ENCODE results near the gene CBX3. TPM values are rescaled to one million over a fixed set of nuclear protein-coding genes. Genes with fewer than 3 reads are reported as not detected.
"Not testable (repeated sequence)": the region's sequence is repeated elsewhere in the genome, so short reads cannot be mapped to it uniquely, and the experiment has no call there.

CBX3 gene
- total and polyA plus RNA-seq, 10 of the 15 experiments (the other 5 are each of a cell fraction or from before 2014, with no cell fraction given), result 153 to 307 (median 225) TPM

- H3K9ac ChIP-seq (ENCODE audit: control insufficient read depth, insufficient read depth, low read length); POLR2A ChIA-PET; BruUV-seq (replicated peaks); RAD21 ChIA-PET (ENCODE audit: unreplicated experiment); ATAC-seq; H3K4me2 ChIP-seq (ENCODE audit: control insufficient read depth, insufficient read depth); H3K36me3 ChIP-seq (ENCODE audit: control insufficient read depth in 2 of 2, insufficient read depth in 2 of 2, low read length in 1 of 2); FAIRE-seq; CTCF ChIA-PET; H3K27ac ChIP-seq (ENCODE audit: control insufficient read depth, insufficient read depth); H2AFZ ChIP-seq (ENCODE audit: control insufficient read depth, low read depth, low read length); H3K27me3 ChIP-seq (replicated peaks in 1 of 2; ENCODE audit: control insufficient read depth in 2 of 2, insufficient read depth in 2 of 2, low read length in 1 of 2); intact Hi-C loops (cut with micrococcal nuclease; ENCODE audit: unreplicated experiment); in situ Hi-C loops (cut with MboI); H3K9me3 ChIP-seq (replicated peaks; ENCODE audit: control insufficient read depth, insufficient read depth, low read length); DNase-seq (ENCODE audit: low read depth, low spot score); H4K20me1 ChIP-seq (ENCODE audit: control insufficient read depth, insufficient read depth); H3K4me3 ChIP-seq: not testable (repeated sequence)
- SMC1A ChIA-PET (ENCODE audit: uncharacterized antibody, unreplicated experiment), result interaction anchor here (0.6 kb wide), 1 partner anchor 8 kb away, joined by 3 read pairs; no protein-coding TSS in a partner anchor
- Histone ChIP-seq H3K4me1 (ENCODE audit: control insufficient read depth, insufficient read depth, low read length) (peaks cover 27% of the 10 kb centered on the region), H3K79me2 (ENCODE audit: control insufficient read depth, insufficient read depth, low read length) (peaks cover 58% of the 10 kb centered on the region)
- TF ChIP-seq ZNF217 (IDR thresholded peaks at IDR 0.05), result peak; percentile 54; the same call in 1 of the 2 replicates
- WGBS (ENCODE audit: insufficient coverage, insufficient replicate concordance, low lambda C conversion rate, missing lambda C conversion rate), result 0% methylated on average over 1 of the region's 1 CpG
Measured at GRCh38 chr7:26163804-26164203, 37.7 kb upstream of the CBX3 start.

DNA sequence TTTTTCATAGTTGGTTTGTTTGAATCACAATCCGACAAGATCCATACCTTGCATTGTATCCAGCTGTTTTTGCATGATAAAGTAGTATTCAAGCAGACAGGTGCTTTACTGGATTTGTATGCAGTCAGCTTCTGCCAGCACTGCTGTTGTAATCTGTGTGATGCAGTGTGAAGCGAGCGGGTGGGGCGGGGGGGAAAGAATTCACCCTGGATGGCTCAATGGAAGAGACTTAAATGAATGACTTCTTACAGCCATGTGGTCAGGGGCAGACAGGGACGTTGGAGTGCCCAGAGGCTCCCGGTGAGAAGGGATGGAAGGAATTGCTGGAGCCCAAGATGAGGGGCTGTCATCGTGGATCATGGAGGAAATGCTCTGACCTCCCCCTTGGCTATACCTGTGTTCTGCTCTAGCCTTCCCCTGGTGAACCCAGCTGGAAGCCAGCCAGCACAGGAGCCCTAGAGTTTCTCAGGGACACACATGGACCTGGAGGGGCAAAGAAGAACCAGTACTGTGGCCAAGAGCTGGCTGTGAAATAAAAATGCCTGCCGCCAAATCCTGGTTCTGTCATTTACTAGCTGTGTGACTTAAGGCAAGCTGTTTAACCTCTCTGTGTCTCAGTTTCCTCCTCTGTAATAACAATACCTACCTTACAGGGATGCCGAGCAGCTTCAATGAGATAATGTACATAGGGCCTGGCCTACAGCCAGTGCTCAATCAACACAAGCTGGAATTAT is 35.4 kb upstream of the CBX3 start:
- peak overlapping the region; percentile 43 for H3K27ac ChIP-seq (ENCODE audit: control insufficient read depth, insufficient read depth)
- in situ Hi-C loops (cut with MboI) (no loop called here), intact Hi-C loops (cut with micrococcal nuclease; ENCODE audit: unreplicated experiment) (no loop called here)
- 89% methylated on average over 9 of the region's 9 CpGs for WGBS (ENCODE audit: insufficient coverage, insufficient replicate concordance, low lambda C conversion rate, missing lambda C conversion rate)
- H3K4me2 ChIP-seq (ENCODE audit: control insufficient read depth, insufficient read depth), result peak overlapping the region; percentile 65
- ChIA-PET RAD21 (ENCODE audit: unreplicated experiment) (interaction anchor here (1.2 to 3.4 kb wide), 9 partner anchors 10 to 198 kb away, joined by 3 to 74 read pairs (median 8); partner anchors contain the start of genes CBX3 and NFE2L3), CTCF (interaction anchor here (0.8 to 3.2 kb wide), 9 partner anchors 10 to 273 kb away, joined by 3 to 52 read pairs (median 9); partner anchors contain the start of gene NFE2L3), POLR2A (interaction anchor here (0.6 to 3.2 kb wide), 13 partner anchors 10 to 206 kb away, joined by 3 to 111 read pairs (median 8); partner anchors contain the start of genes CBX3 and NFE2L3), SMC1A (ENCODE audit: uncharacterized antibody, unreplicated experiment) (interaction anchor here (0.8 to 5.4 kb wide), 16 partner anchors 10 to 272 kb away, joined by 3 to 91 read pairs (median 4); partner anchors contain the start of gene NFE2L3)
- peaks cover 43% of the 10 kb centered on the region for H3K79me2 ChIP-seq (ENCODE audit: control insufficient read depth, insufficient read depth, low read length)
- no peak for ATAC-seq
- H3K27me3 ChIP-seq (replicated peaks in 1 of 2; ENCODE audit: control insufficient read depth in 2 of 2, insufficient read depth in 2 of 2, low read length in 1 of 2), result no peaks in the 10 kb centered on the region
- no TSS peak for BruUV-seq (replicated peaks)
- H3K36me3 ChIP-seq (ENCODE audit: control insufficient read depth in 2 of 2, insufficient read depth in 2 of 2, low read length in 1 of 2), result peaks cover 2 to 3% of the 10 kb centered on the region in 2 experiments; a peak in 3 of 4 replicates
- H3K9me3 ChIP-seq (replicated peaks; ENCODE audit: control insufficient read depth, insufficient read depth, low read length), result no peaks in the 10 kb centered on the region
- no peak overlapping the region; the same call in 1 of the 2 replicates for H3K9ac ChIP-seq (ENCODE audit: control insufficient read depth, insufficient read depth, low read length)
- FAIRE-seq, result no peak
- H3K4me3 ChIP-seq, result no peak overlapping the region
- DNase-seq (ENCODE audit: low read depth, low spot score), result no peak
- H4K20me1 ChIP-seq (ENCODE audit: control insufficient read depth, insufficient read depth), result no peaks in the 10 kb centered on the region
- no peak overlapping the region; the same call in 1 of the 2 replicates for H2AFZ ChIP-seq (ENCODE audit: control insufficient read depth, low read depth, low read length)
- H3K4me1 ChIP-seq (ENCODE audit: control insufficient read depth, insufficient read depth, low read length), result peaks cover 17% of the 10 kb centered on the region
- TF ChIP-seq, protein P1, sequence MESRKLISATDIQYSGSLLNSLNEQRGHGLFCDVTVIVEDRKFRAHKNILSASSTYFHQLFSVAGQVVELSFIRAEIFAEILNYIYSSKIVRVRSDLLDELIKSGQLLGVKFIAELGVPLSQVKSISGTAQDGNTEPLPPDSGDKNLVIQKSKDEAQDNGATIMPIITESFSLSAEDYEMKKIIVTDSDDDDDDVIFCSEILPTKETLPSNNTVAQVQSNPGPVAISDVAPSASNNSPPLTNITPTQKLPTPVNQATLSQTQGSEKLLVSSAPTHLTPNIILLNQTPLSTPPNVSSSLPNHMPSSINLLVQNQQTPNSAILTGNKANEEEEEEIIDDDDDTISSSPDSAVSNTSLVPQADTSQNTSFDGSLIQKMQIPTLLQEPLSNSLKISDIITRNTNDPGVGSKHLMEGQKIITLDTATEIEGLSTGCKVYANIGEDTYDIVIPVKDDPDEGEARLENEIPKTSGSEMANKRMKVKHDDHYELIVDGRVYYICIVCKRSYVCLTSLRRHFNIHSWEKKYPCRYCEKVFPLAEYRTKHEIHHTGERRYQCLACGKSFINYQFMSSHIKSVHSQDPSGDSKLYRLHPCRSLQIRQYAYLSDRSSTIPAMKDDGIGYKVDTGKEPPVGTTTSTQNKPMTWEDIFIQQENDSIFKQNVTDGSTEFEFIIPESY (IDR thresholded peaks at IDR 0.05), result no peak
- TF ChIP-seq BRCA1 (IDR thresholded peaks at IDR 0.05; ENCODE audit: low read depth, low read length), result no peak
- TF ChIP-seq NBN (IDR thresholded peaks at IDR 0.05), result no peak
- no peak for TF ChIP-seq NRF1 (conservative IDR thresholded peaks at IDR 0.05; ENCODE audit: low read depth, low read length)
- TF ChIP-seq SIX5 (IDR thresholded peaks at IDR 0.05; ENCODE audit: low read depth, low read length, severe bottlenecking), result no peak
- TF ChIP-seq SMAD5 (IDR thresholded peaks at IDR 0.05; ENCODE audit: low read depth), result no peak
- TF ChIP-seq CREM (IDR thresholded peaks at IDR 0.05; ENCODE audit: low read depth), result no peak
- no peak for TF ChIP-seq CHD2 (IDR thresholded peaks at IDR 0.05; ENCODE audit: borderline replicate concordance, low read depth, low read length)
- TF ChIP-seq NR2F1 (conservative IDR thresholded peaks at IDR 0.05), result no peak
- no peak for TF ChIP-seq ZSCAN29 (IDR thresholded peaks at IDR 0.05)
- no peak for TF ChIP-seq EZH2 (IDR thresholded peaks at IDR 0.05; ENCODE audit: borderline replicate concordance, control insufficient read depth, low read depth, low read length)
- TF ChIP-seq ZNF207 (IDR thresholded peaks at IDR 0.05; ENCODE audit: borderline replicate concordance), result no peak
- TF ChIP-seq ELK1 (IDR thresholded peaks at IDR 0.05; ENCODE audit: low read depth, low read length), result no peak

All from GM12878 (cell line).